DOHH2 (cell line): ENCODE data around the gene PPP2CA.

Experiments used
- H3F3A ChIP-seq: fragments of 200-600 bp; sonication (generic), shearing (Covaris generic); 2 replicates; pipeline ENCODE4 v1.6.0; 2016; ENCODE audit warnings: antibody characterized with exemption, mild to moderate bottlenecking; ENCODE audit not compliant: control insufficient read depth, insufficient read depth
- H3K27ac ChIP-seq: fragments of 200-600 bp; sonication (generic); 2 replicates; pipeline ENCODE4 v1.5.1; 2014; ENCODE audit warnings: low read depth, mild to moderate bottlenecking, low read length, moderate library complexity
- H3K27me3 ChIP-seq: fragments of 200-600 bp; sonication (generic); 2 replicates; pipeline ENCODE4 v1.6.1; 2014; ENCODE audit warnings: mild to moderate bottlenecking, low read length, mixed read lengths; ENCODE audit not compliant: control insufficient read depth
- H3K36me3 ChIP-seq: fragments of 200-600 bp; sonication (generic); 2 replicates; pipeline ENCODE4 v1.6.1; 2014; ENCODE audit warnings: mild to moderate bottlenecking, low read length, moderate library complexity, mixed read lengths; ENCODE audit not compliant: control insufficient read depth
- H3K4me1 ChIP-seq: fragments of 200-600 bp; sonication (generic); 2 replicates; pipeline ENCODE4 v1.6.1; 2014; ENCODE audit warnings: mild to moderate bottlenecking, low read length, mixed read lengths; ENCODE audit not compliant: control insufficient read depth
- H3K4me2 ChIP-seq: fragments of 200-600 bp; sonication (generic); 2 replicates; pipeline ENCODE4 v1.6.0; 2014; ENCODE audit warnings: mild to moderate bottlenecking, low read length, moderate library complexity
- H3K4me3 ChIP-seq: fragments of 200-600 bp; sonication (generic); 2 replicates; pipeline ENCODE4 v1.5.1; 2014; ENCODE audit warnings: mild to moderate bottlenecking, low read length, mixed read lengths
- H3K79me2 ChIP-seq: fragments of 200-600 bp; sonication (generic); 2 replicates; pipeline ENCODE4 v1.6.1; 2014; ENCODE audit warnings: mild to moderate bottlenecking, low read length, mixed read lengths; ENCODE audit not compliant: control insufficient read depth
- H3K9me2 ChIP-seq: fragments of 200-600 bp; sonication (generic); replicated peaks from 2 replicates; pipeline ENCODE4 v1.6.1; 2014; ENCODE audit warnings: mild to moderate bottlenecking, low read length, mixed read lengths; ENCODE audit not compliant: control insufficient read depth
- H3K9me3 ChIP-seq: fragments of 200-600 bp; sonication (generic); 2 replicates; pipeline ENCODE4 v1.6.1; 2014; ENCODE audit warnings: antibody characterized with exemption, low read length, mixed read lengths; ENCODE audit not compliant: control insufficient read depth, insufficient read depth
- H4K20me1 ChIP-seq: fragments of 200-600 bp; sonication (generic); 2 replicates; pipeline ENCODE4 v1.6.0; 2014; ENCODE audit warnings: low read depth, mild to moderate bottlenecking, antibody characterized with exemption, low read length, moderate library complexity; ENCODE audit not compliant: control insufficient read depth, insufficient read depth
- EZH2phosphoT487 ChIP-seq: fragments of 200-600 bp; sonication (generic); IDR thresholded peaks from 2 replicates; pipeline ENCODE4 v1.6.1; 2017; ENCODE audit warnings: borderline replicate concordance, mild to moderate bottlenecking, antibody characterized with exemption, low read length, moderate library complexity, mixed read lengths
- TF ChIP-seq, protein P1 (sequence below): fragments of 200-600 bp; sonication (generic); IDR thresholded peaks from one replicate; pipeline ENCODE4 v1.5.1; 2014; ENCODE audit warnings: antibody characterized with exemption, mild to moderate bottlenecking, low read depth, low read length; ENCODE audit not compliant: poor library complexity, severe bottlenecking

Gene PPP2CA

DNA sequence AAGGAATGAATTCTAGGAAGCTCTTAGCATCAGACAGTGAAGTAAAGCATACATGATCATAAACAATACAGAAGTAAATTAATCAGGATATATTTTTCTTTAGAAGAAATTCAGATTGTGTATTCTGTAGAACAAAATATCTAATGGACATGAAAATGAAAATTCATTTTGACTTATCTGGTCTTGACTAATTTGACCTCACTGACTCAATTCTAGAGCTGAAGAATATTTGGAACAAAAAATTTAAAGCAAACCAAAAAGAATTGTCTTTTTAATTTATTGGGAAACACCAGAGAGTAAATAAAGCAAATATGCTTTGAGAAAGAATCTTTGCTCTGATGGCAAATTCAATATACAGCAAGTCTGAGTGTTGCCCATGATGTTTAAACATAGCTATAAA lies 2.8 kb upstream of the PPP2CA start:
- no peaks in the 10 kb centered on the region for H3K9me2 ChIP-seq
- H3K27me3 ChIP-seq, result no peaks in the 10 kb centered on the region
- no peak overlapping the region for H3K27ac ChIP-seq
- peaks cover 16% of the 10 kb centered on the region; the same call in 1 of the 2 replicates for H4K20me1 ChIP-seq
- no peak overlapping the region for H3K4me3 ChIP-seq
- no peak overlapping the region for H3K4me2 ChIP-seq
- peaks cover 22% of the 10 kb centered on the region for H3K36me3 ChIP-seq
- peaks cover 35% of the 10 kb centered on the region for H3K79me2 ChIP-seq
- no peaks in the 10 kb centered on the region for H3F3A ChIP-seq
- no peaks in the 10 kb centered on the region for H3K9me3 ChIP-seq
- H3K4me1 ChIP-seq, result peaks cover 17% of the 10 kb centered on the region
- TF ChIP-seq EZH2phosphoT487, result no peak
- TF ChIP-seq, protein P1, sequence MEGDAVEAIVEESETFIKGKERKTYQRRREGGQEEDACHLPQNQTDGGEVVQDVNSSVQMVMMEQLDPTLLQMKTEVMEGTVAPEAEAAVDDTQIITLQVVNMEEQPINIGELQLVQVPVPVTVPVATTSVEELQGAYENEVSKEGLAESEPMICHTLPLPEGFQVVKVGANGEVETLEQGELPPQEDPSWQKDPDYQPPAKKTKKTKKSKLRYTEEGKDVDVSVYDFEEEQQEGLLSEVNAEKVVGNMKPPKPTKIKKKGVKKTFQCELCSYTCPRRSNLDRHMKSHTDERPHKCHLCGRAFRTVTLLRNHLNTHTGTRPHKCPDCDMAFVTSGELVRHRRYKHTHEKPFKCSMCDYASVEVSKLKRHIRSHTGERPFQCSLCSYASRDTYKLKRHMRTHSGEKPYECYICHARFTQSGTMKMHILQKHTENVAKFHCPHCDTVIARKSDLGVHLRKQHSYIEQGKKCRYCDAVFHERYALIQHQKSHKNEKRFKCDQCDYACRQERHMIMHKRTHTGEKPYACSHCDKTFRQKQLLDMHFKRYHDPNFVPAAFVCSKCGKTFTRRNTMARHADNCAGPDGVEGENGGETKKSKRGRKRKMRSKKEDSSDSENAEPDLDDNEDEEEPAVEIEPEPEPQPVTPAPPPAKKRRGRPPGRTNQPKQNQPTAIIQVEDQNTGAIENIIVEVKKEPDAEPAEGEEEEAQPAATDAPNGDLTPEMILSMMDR, result no peak

DNA sequence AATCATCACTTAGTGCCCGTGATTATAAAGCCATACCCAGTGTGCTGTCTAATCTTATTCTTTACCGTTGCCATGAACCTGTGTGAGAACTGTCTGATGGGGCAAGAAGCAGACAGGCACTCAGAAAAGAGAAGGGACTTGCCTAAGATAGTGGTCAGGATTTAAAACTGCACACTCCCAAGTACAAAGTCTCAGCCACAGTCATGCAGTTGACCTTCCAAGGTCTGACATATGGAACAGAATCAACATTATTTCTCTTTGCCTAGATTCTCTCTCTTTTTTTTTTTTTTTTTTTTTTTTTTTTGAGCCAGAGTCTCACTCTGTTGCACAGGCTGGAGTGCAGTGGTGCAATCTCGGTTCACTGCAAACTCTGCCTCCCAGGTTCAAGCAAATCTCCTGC lies 1.9 kb upstream of the PPP2CA start:
- no peak overlapping the region for H3K27ac ChIP-seq
- peaks cover 24% of the 10 kb centered on the region; the same call in 1 of the 2 replicates for H4K20me1 ChIP-seq
- TF ChIP-seq EZH2phosphoT487, result no peak
- TF ChIP-seq, protein P1, result no peak
- peaks cover 31% of the 10 kb centered on the region for H3K36me3 ChIP-seq
- no peaks in the 10 kb centered on the region for H3K27me3 ChIP-seq
- peaks cover 25% of the 10 kb centered on the region for H3K4me1 ChIP-seq
- no peaks in the 10 kb centered on the region for H3F3A ChIP-seq
- H3K9me3 ChIP-seq, result no peaks in the 10 kb centered on the region
- H3K9me2 ChIP-seq, result no peaks in the 10 kb centered on the region
- peaks cover 43% of the 10 kb centered on the region for H3K79me2 ChIP-seq
- H3K4me2 ChIP-seq, result no peak overlapping the region
- no peak overlapping the region for H3K4me3 ChIP-seq

DNA sequence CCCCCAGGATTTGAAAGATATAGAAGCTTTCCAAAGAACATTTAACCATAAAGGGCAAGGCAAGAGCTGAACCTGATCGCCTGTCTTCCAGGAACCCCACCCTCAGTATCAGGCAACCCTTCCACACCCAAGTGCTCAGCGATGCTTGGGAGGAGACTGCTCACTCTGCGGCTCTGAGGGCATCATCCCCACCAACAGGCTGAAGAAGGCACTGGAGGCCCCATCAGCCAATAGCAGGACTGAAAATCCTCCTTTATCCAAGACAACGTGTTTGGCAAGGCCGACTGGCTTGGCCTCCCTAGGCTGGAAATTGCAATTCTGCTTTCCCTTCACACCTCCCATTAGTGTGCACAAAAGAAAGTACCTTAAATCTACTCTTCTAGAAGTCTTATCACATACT lies 1.4 kb upstream of the PPP2CA start:
- peak overlapping the region; percentile 83 for H3K4me2 ChIP-seq
- H3K9me2 ChIP-seq, result no peaks in the 10 kb centered on the region
- no peaks in the 10 kb centered on the region for H3K9me3 ChIP-seq
- H4K20me1 ChIP-seq, result peaks cover 29% of the 10 kb centered on the region; the same call in 1 of the 2 replicates
- no peaks in the 10 kb centered on the region for H3K27me3 ChIP-seq
- peak overlapping the region; percentile 97 for H3K4me3 ChIP-seq
- no peak overlapping the region for H3K27ac ChIP-seq
- no peaks in the 10 kb centered on the region for H3F3A ChIP-seq
- H3K36me3 ChIP-seq, result peaks cover 36% of the 10 kb centered on the region
- no peak for TF ChIP-seq EZH2phosphoT487
- TF ChIP-seq, protein P1, result no peak
- peaks cover 31% of the 10 kb centered on the region for H3K4me1 ChIP-seq
- H3K79me2 ChIP-seq, result peaks cover 48% of the 10 kb centered on the region
